SK-N-SH treated with all-trans-retinoic acid at 6 μM for 48 hours (cell line): ENCODE data around the gene MEIS3.

Experiments
- ISL1 ChIP-seq: fragments of 250-450 bp; sonication (Bioruptor Pico); IDR thresholded peaks from 2 replicates; pipeline ENCODE4 v2.1.2; 2022; ENCODE audit warnings: mild to moderate bottlenecking, moderate library complexity
- OSR1 ChIP-seq: fragments of 250-450 bp; sonication (Bioruptor Pico); IDR thresholded peaks from 2 replicates; pipeline ENCODE4 v1.8.0; 2022; ENCODE audit warnings: moderate library complexity, mild to moderate bottlenecking, inconsistent platforms
- PATZ1 ChIP-seq: fragments of 250-450 bp; sonication (Bioruptor Pico); IDR thresholded peaks from 2 replicates; pipeline ENCODE4 v1.8.0; 2020; ENCODE audit warnings: mild to moderate bottlenecking, moderate library complexity, borderline replicate concordance
- PPARA ChIP-seq: fragments of 250-450 bp; sonication (Bioruptor Pico); IDR thresholded peaks from 2 replicates; pipeline ENCODE4 v1.5.0; 2020; ENCODE audit warnings: mild to moderate bottlenecking, borderline replicate concordance
- ZFP30 ChIP-seq: fragments of 450-650 bp; formaldehyde crosslinking; IDR thresholded peaks from 2 replicates; pipeline ENCODE4 v1.5.0; 2022; ENCODE audit warnings: mild to moderate bottlenecking, moderate library complexity
- ZNF565 ChIP-seq: fragments of 450-650 bp; formaldehyde crosslinking; conservative IDR thresholded peaks from 2 replicates; pipeline ENCODE4 v1.5.0; 2020; ENCODE audit warnings: low read depth, mild to moderate bottlenecking, moderate library complexity

GRCh38 chr19:47427241-47428176 lies 8.2 kb upstream of the MEIS3 start:
- TF ChIP-seq ZNF565 (CRISPR knock-in tag) = no peak
- no peak for TF ChIP-seq OSR1 (CRISPR knock-in tag)
- TF ChIP-seq PPARA (CRISPR knock-in tag) = no peak
- no peak for TF ChIP-seq ISL1 (CRISPR knock-in tag)
- TF ChIP-seq PATZ1 (CRISPR knock-in tag) = peak; percentile 69; the same call in 1 of the 2 replicates
- TF ChIP-seq ZFP30 (CRISPR knock-in tag) = no peak
